Measurements from ENCODE around the gene GPRC5D.

Gene GPRC5D

DNA sequence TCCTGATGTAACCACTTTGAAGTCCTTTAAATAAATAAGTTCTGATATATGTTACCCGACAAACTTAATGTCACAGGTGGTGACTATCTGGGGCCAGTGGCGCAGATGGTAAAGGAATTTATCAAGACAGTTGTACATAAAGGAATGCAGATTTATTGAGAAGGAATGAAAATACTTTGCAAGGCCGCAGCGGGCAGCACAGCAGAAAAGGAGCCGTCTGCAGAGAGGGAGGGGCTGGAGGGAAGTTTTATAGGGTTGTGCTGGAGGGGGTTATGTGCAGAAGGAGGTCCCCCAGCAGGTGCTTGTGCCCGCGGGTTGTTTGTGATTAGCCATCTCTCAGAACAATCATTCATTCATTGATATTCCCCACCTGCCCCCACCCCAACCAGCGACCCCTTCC lies 17.4 kb downstream of the GPRC5D start:
- DNase-seq (ENCODE audit: low read depth): no peak

DNA sequence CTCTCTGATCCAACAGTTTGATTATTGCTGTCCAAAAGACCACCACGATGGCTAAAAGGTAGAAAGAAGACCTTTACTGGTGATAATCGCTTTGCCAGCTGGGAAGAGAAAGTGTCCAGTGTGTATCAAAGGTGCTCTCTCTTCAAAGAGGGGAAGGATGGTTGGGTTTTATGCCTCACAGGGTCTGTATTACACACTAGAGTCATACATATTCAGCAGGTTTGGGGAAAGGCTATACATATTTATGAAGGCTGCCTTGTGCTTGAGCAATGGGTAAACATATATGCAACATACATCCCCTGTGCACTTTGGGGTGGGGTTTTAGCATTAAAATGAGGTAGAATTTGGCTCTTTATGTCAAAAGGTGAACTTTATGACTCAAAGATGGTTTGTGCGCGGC lies 18.2 kb downstream of the GPRC5D start:
- DNase-seq (ENCODE audit: low read depth): no peak

DNA sequence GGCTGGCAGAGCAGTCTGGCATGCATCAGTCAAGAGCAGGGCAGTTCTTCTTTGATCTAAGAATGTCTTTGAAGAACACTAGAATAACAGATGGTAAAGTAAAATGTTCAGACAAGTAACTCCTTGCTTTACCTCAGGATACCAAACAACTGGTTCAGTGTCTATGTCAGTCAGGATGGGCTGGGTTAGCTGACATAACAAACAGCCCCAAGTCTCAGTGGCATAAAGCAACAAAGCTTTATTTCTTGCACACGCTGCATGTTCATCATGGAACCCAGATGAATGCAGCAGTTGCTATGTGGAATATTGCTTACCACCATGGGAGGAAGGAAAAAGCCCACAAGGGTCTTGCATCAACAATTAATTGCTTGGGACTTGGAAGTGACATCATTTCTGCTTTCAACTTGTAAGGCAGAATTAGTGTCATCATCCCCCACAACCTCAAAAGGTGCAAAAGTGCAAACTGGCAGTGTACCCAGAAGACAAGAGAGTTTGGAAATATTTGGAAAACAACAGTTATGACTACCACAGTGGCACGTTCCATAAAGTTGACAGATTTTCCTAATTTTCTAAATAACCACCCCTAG lies 21.2 kb downstream of the GPRC5D start:
- DNase-seq (ENCODE audit: low read depth): no peak

DNA sequence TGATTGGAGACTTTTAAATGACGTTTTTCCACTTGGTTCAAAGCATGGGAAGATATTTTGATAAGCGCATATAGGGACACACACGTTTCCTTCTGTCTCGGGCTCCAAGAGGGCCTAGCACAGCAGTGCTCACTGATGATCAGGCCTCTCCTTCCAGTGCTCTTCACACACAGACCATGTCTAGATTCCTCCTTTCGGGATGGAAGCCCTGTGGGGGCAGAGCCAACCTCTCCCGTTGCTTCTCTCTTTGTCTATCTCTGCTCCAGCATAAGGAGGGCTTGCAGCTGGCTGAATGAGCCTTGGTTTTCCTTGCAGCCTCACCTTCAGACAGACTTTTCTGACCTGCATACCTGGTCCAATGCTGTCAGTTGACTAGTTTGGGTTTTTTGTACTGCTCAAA lies 22.3 kb downstream of the GPRC5D start:
- DNase-seq (ENCODE audit: low read depth): no peak

DNA sequence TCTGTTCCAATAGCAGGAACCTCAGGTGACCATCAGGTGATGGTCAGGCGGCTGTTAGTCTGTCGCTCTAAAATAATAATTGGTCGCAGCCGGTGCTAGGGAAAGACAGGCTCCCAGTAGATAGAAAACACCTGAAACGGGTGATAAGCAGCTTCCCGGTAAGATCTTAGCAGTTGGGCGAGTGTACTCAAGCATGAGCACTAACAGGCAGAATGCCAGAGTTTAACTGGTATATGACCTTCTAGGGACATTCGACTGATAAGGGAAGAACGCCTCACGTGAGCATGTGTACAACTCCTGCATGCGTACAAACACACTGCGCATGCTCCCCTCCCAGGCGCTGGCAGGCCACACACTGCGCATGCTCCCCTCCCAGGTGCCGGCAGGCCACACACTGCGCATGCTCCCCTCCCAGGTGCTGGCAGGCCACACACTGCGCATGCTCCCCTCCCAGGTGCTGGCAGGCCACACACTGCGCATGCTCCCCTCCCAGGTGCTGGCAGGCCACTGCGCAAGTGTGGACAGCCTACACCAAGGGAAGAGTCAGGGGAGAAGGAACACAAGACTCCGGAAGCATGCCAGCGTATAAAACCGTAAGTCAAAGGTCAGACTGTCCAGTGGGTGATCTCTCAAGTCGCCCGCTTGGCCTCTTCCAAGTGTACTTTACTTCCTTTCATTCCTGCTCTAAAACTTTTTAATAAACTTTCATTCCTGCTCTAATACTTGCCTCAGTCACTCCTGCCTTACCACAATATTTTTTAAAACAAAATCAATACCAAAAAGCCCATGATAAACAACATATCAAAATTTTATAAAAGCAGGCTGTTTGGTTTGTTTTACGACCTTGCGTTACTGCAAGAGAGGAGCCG lies 24.5 kb downstream of the GPRC5D start:
- DNase-seq (ENCODE audit: low read depth): no peak

DNA sequence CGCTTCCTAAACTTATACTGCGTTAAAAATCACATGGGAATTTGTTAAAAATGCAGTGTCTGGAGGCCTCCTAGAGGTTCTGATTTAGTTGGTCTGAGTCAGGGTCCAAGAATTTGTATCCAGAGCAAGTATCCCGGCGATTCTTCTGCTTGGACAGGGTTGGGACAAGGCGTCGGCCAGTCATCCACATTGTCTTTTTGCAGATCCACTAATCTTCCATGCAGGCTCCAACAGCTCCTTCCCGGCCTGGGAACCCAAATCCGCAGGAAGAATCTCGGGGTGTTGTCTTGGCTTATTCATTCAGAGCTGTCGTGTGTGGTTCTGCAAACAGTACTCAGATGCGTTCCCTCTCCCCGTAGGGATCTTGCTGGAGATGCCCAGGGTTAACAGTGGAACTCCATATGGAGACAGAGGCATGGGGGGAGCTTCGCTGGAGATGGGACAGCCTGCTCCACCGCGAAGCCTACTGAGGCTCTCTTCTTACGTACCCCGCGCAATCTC lies 25.3 kb downstream of the GPRC5D start:
- DNase-seq (ENCODE audit: low read depth): no peak

DNA sequence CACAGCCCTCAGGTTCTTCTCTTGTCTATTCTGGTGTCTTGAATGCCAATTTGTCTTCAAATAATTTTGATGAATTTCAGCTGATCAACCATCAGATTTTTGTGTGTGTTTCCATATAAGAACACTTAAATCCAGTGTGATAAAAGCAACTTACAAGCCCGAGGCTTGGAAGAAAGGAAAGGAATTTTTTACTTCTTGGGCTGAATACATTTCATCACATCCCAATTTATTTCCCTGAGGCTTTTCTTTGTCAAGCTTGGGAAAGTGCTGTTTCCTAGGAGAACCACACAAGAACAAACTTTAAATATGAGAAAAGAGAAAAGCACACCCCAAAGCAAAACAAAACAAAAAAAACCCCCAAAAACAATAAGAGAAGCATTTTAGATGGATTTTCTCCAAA lies 26.6 kb downstream of the GPRC5D start:
- DNase-seq (ENCODE audit: low read depth): no peak

DNA sequence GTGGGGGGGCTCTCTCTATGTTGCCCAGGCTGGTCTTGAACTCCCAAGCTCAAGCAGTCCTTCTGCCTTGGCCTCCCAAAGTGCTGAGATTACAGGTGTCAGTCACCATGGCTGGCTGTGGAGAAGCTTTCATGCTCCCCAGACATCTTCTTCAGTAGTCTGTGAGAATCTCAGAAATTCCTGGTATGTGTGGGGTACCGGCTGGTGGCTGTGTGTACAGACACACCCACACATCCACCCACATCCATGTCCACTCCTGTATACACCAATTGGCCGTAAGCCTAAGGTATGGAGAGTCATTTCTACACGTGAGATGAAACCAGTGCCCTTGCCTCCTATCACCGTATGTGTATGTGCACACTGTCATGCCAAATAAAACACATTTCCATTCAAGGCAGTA lies 27.8 kb downstream of the GPRC5D start:
- no peak for DNase-seq (ENCODE audit: low read depth)

DNA sequence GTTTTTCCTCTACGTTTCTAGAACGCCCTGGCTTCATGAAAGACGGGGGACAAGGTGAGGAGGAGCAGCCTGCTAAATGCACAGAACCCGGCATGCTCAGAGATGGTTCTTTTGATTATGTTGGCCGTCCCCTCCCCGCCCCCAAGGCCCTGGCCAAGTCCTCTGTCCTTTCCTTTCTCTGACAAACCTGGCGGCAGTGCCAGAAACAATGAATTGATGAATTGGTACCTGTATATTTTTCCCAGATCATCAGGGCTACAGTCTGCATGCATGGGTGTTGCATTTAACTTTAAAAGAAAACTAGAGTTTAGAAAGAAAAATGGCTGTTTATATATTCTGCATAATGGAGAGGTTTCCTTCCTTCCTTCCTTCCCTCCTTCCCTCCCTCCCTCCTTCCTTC lies 29.0 kb downstream of the GPRC5D start:
- DNase-seq (ENCODE audit: low read depth): no peak

DNA sequence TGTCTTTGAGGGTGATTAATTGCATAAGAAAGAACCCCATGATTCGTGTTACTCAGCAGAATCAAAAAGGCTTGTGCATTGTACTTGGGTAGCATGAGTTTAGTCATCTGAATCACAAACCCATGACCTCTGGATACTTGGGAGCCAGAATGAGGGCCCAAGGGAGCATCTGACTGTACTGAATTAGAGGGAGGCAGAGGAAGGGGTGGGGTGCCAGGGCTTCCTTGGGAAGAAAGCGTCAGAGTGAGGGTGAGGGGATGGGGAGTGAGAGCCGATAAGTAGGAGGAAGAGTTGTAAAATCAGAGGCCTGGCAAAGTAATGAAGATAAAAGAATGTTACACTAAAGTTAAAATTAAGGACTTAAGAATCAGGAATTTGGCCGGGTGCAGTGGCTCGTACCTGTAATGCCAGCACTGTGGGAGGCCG lies 29.8 kb downstream of the GPRC5D start:
- no peak for DNase-seq (ENCODE audit: low read depth)

DNA sequence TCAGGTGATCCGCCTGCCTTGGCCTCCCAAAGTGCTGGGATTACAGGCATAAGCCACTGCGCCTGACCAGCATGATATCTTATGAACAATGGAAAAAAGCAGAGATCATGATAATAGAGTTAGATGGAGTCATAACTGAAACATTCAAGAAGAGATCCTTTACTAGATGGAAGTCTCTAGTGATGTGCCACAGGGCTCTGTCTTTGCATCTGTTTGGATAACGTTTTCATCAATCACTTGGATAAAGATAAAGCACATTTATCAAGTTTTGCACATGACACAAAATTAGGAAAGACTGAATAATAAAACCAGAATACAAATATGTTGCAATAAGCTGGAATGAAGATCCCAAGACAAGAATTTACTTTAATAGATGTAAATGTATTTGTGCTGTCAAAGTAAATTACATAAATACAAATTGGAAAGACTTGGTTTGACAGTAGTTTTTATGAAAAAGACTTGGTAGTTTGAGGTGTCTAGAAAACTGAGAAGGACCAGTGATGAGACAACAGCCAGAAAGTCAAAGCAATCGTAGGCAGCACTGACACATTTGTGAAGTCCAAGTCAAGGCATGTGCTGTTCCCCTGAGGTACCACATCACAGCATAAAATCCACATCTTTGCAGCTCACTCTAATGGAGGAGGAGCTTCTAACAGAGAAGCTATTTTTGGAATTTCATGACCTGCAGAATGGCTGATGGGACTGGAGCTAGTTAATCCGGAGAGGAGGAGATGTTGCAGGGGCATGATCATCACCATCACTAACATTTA lies 32.1 kb downstream of the GPRC5D start:
- no peak for DNase-seq (ENCODE audit: low read depth)

DNA sequence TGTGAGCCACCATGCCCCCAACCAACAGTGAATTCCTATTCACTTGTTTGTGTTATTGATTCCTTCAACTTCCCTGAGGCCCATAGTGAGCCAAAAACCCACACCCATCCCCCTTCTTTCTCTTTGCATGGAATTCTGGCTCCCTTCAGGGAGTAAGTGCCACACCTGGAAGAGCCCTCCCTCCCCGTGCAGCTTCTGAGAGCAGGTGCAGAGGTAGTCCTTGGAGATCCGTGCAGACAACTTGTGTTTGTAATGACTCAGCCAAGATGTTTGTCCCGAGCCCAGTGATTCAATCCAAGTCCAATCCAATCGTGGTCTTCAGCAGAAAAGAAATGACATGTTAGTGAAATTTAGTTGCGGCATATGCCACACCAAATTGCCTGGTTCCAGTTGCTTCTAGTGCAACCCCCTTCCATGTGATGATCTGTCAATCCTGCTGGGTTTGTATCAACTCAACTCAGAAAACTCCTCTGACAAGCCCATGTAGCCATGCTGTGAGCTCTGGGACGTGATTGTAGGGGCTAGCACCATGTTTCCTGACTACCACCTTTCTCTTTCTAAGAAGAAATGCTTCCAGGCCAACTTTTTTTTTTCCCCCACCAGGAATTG lies 33.1 kb downstream of the GPRC5D start:
- no peak for DNase-seq (ENCODE audit: low read depth)

DNA sequence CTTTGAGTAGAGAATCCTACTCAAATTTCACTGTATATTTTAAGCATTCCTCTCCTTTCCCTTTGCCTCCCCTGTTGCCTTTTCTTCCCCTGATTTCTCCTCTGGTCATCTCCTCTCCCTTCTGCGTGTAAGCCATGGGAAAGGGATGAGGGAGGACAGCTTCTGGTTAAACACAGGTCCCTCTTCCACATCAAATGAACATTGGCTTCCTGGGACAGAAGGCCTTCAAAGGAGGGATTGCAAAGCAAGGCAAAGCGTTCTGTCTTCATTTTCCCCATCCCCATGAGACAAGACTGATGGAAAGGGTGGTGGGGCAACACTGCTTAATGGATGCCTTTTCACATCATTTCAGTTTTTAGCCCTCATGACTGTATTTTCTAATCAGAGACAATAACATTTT lies 34.5 kb downstream of the GPRC5D start:
- DNase-seq (ENCODE audit: low read depth): no peak

DNA sequence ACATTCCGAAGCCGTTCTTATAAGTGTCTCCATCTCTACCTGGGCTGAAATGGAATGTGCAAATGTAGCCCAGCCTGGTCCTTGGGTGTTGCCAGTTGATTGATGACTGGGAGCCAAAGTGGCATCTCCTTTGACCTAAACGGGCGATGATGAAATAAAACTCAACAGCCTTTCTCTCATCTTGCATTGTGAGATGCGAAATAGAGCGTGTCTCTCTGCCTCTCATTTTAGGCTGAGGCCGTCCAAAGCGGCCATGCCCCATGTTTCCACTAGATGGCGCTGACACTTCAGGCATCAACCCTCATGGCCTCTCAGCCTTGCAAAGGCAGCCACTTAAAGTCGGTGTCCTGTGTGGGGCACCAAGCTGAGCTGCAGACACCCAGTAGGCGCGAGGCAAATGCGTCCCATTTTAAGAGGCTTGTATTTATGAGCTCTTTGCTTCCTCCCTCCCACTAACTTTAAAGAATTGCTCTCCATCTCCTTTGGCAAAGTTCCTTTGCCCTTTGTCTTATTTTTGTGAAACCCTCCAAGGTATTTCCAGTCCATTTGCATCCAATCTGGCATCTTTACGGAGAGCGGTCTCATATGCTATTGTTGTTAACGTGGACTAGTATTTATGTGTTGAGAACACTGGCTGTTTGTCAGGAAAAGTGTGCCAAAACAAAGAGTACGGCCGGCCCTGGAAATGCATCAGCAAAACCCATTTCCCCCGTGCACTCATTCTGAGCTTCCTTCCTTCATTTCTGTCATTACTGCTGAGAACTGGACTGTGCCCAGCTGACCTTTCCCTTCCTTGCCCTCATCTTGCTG lies 35.6 kb downstream of the GPRC5D start:
- peak; percentile 72 for DNase-seq (ENCODE audit: low read depth)

DNA sequence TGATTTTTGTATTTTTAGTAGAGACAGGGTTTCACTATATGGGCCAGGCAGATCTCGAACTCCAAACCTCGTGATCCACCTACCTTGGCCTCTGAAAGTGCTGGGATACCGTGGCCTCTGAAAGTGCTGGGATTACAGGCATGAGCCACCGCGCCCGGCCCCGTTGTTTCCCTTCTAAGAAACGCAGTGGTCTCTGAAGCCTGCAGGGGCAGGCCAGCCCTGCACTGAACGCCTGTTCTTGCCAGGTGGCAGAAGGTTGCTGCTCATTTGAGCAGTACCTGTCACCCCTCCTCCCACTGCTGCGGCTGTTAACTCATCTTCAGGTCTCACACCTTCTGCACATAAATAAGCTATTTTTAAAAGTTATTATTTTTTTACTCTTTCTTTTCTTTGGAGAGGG lies 36.3 kb downstream of the GPRC5D start:
- no peak for DNase-seq (ENCODE audit: low read depth)

DNA sequence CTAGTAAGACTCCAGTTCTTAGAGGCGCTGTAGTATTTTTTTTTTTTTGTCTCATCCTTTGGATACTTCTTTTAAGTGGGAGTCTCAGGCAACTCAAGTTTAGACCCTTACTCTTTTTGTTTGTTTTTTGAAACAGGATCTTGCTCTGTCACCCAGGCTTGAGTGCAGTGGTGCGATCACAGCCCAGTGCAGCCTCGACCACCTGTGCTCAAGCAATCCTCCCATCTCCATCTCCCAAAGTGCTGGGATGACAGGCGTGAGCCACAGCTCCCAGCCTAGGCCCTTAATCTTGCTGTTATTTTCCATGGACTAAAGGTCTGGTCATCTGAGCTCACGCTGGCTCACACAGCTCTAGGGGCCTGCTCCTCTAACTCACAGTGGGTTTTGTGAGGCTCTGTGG lies 39.3 kb downstream of the GPRC5D start:
- DNase-seq (ENCODE audit: low read depth): no peak

DNA sequence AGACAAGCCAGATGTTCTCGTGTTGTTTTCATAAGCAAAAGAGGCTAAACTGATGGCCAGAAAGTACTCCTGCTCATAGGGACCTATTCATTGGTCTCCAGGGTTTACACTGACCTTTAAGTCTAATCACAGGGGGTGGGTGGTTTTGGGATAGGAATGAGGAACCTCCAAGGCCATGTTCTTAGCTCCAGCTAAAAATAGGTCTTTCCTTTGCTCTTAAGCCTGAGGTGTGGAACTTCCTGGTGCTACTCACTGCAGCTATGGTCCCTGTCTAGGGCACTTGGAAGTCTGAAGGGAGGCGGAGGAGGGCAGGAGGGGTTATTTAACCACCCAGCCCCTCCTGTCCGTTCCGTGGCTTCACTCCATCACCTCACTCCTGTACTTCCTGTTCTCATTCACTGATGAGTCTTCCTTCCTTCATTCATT lies 42.0 kb downstream of the GPRC5D start:
- no peak for DNase-seq (ENCODE audit: low read depth)

DNA sequence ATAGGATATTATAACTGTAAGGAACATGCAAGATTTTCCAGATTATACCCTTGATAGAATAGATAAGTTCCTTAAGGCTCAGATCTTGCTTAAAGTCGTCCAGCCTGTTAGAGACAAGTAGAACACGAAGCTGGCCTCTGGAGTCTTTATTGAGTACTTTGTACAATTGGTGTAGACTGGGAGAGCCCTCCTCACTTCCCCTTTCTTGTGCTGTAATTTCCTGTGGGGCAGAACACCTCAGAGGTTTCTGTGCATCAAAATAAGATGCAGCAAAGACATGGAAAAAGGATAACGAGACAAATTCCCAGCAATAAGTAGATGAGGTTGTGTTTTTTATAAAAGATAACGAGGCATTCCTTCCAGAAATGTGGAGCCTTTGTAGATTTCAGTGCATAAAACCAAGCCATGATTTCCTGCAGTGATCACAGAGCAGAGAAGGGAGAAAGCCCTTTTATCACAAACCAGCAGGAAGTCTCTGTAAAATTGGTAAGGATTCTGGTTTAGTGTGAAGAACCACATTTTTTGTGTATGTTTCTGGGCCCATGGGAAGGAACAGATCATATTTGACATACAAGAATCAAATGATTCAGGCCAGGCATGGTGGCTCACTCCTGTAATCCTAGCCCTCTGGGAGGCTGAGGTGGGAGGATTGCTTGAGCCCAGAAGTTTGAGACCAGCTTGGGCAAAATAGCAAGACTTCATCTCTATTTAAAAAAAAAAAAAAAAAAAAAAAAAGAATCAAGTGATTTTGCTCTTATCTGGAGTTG lies 42.6 kb downstream of the GPRC5D start:
- no peak for DNase-seq (ENCODE audit: low read depth)

DNA sequence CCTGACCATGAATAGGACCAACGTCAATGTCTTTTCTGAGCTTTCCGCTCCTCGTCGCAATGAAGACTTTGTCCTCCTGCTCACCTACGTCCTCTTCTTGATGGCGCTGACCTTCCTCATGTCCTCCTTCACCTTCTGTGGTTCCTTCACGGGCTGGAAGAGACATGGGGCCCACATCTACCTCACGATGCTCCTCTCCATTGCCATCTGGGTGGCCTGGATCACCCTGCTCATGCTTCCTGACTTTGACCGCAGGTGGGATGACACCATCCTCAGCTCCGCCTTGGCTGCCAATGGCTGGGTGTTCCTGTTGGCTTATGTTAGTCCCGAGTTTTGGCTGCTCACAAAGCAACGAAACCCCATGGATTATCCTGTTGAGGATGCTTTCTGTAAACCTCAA lies 43.3 kb downstream of the GPRC5D start:
- no peak for DNase-seq (ENCODE audit: low read depth)

DNA sequence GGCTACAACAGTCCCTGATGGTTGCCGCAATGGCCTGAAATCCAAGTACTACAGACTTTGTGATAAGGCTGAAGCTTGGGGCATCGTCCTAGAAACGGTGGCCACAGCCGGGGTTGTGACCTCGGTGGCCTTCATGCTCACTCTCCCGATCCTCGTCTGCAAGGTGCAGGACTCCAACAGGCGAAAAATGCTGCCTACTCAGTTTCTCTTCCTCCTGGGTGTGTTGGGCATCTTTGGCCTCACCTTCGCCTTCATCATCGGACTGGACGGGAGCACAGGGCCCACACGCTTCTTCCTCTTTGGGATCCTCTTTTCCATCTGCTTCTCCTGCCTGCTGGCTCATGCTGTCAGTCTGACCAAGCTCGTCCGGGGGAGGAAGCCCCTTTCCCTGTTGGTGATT lies 43.7 kb downstream of the GPRC5D start:
- no peak for DNase-seq (ENCODE audit: low read depth)

DNA sequence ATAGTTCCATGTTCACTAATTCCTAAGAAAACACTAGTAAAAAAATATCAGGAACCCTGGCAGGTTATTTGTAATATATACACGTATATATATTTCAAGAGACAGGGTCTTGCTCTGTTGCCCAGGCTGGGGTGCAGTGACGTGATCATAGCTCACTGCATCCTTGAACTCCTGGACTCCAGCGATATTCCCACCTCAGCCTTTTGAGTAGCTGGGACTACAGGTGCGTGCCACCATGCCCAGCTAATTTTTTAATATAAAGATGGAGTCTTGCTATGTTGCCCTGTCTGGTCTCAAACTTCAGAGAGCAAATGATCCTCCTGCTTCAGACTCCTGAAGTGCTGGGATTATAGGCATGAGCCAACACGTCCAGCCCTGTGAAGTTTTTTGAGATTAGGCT lies 44.4 kb downstream of the GPRC5D start:
- DNase-seq (ENCODE audit: low read depth): no peak

Measured in stimulated activated CD8-positive, alpha-beta memory T cell treated with anti-CD3 and anti-CD28 coated beads, Interleukin-7, amount 100 ng/mL, for 24 hours (primary cell).